SH-SY5Y (cell line): Measurements from ENCODE around the gene DNTTIP2.

Source experiments
- GATA2 ChIP-seq: IDR thresholded peaks from 2 replicates; pipeline ENCODE4 v1.6.1; 2011; ENCODE audit warnings: mild to moderate bottlenecking, low read depth, low read length
- GATA3 ChIP-seq: IDR thresholded peaks from 2 replicates; pipeline ENCODE4 v1.6.1; 2011; ENCODE audit warnings: low read depth, mild to moderate bottlenecking, low read length, moderate library complexity

Gene DNTTIP2, protein sequence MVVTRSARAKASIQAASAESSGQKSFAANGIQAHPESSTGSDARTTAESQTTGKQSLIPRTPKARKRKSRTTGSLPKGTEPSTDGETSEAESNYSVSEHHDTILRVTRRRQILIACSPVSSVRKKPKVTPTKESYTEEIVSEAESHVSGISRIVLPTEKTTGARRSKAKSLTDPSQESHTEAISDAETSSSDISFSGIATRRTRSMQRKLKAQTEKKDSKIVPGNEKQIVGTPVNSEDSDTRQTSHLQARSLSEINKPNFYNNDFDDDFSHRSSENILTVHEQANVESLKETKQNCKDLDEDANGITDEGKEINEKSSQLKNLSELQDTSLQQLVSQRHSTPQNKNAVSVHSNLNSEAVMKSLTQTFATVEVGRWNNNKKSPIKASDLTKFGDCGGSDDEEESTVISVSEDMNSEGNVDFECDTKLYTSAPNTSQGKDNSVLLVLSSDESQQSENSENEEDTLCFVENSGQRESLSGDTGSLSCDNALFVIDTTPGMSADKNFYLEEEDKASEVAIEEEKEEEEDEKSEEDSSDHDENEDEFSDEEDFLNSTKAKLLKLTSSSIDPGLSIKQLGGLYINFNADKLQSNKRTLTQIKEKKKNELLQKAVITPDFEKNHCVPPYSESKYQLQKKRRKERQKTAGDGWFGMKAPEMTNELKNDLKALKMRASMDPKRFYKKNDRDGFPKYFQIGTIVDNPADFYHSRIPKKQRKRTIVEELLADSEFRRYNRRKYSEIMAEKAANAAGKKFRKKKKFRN

DNA sequence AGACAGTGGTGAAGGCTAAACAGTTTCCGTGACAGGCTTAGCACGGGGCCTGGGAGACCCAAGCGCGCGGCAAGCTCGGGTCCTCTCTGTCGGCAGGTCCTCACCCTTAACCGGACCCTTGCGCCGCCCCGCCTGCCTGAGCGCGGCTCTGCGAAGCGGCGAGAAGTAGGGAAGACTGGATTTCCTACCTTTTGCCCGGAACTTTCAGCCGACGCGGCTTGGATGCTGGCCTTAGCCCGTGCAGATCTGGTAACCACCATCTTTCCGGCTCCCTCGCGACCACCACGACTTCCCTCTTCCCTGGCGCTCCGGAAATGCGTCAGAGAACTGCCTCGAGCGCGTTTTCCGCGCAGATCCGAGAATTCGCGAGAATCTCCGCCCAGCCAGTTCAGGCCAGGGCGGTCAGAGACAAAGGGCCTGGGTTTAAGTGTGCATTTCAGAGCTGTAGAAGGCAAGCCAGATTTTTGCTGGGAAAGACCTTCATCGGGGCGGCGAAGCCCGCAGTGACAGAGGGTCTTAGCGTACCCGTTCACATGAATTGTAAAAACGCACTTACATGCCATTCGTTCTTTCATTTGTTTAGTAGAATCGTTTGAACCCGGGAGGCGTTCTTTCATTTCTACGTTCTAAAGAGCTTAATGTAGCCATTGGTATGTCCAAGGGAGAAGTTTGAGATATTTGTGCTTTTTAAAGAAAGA is at the start of gene DNTTIP2:
Gene DNTTIP2 (minus strand): TSS at position 318 of the 698 bp plus-strand sequence. CDS start 58 bp downstream, at position 260.
- no peak for TF ChIP-seq GATA2
- no peak for TF ChIP-seq GATA3

DNA sequence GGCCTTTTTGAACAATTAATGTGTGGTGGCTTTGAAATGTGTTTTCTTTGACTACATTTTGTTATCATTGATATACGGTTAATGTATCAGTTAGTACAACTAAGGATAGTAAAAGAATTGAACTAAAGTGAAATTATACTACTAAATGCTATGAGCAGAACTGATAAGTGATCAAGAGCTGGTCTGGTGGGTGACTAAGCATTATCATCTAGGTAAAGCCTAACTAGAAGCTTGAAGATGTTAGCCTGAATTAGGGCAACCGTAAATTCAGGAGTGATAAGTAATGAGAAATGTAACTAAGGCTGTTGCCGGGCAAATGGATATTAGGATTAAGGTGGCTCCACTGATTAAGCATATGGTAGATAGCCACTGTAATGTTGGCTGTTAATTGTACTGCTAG is 46.2 kb upstream of the DNTTIP2 start:
- no peak for TF ChIP-seq GATA2
- TF ChIP-seq GATA3, result no peak

DNA sequence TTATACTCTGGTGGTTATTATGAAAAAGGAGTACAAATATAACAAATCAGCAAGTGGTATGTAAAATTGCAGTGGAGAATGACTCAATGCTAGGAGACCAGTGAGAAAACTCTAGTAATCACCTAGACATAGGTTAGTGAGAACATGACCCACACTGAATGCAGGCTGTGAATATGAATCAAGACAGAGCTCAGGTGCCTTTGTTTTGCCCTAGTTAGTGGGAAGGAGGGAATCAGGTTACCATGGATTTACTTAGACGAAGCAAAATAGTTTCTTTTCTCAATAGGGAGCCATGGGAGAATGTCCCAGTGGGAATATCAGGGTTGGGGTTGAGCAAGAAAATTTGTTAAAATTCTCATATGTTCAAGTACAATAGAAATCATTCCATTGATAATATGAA is 40.8 kb upstream of the DNTTIP2 start:
- no peak for TF ChIP-seq GATA3
- no peak for TF ChIP-seq GATA2

DNA sequence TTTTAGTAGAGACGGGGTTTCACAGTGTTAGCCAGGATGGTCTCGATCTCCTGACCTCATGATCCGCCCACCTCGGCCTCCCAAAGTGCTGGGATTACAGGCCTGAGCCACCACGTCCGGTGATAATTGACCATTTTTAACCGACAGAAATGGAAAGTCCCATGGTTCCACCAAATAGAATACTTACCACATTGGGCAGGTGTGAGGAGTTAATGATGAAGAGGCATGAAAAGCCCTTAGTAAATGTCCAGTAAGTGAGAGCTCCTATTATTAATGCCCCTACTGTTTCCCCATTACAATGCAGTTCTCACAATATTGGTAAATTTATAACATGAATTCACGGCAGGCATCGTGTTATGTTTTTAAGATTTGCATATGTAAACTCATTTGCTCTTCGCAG is 38.3 kb upstream of the DNTTIP2 start:
- TF ChIP-seq GATA2, result no peak
- no peak for TF ChIP-seq GATA3

DNA sequence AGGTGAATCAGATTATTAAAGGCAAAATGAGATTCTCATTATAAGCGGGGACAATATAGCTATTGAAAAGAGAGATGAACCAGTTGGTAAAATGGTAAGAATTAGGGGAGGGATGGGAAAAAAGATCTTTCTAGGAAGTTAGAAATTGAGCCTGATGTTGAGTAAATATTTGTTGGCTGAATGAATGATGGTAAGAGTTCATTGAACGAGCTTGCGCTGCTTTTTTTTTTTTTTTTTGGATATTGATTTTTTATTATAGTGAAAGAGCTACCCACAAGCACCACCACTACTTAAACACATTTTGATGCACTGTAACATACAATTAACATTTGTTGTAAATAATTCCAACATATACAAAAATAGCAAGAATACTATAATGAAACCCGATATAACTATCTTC is 31.3 kb upstream of the DNTTIP2 start:
- TF ChIP-seq GATA3, result no peak
- TF ChIP-seq GATA2, result no peak

DNA sequence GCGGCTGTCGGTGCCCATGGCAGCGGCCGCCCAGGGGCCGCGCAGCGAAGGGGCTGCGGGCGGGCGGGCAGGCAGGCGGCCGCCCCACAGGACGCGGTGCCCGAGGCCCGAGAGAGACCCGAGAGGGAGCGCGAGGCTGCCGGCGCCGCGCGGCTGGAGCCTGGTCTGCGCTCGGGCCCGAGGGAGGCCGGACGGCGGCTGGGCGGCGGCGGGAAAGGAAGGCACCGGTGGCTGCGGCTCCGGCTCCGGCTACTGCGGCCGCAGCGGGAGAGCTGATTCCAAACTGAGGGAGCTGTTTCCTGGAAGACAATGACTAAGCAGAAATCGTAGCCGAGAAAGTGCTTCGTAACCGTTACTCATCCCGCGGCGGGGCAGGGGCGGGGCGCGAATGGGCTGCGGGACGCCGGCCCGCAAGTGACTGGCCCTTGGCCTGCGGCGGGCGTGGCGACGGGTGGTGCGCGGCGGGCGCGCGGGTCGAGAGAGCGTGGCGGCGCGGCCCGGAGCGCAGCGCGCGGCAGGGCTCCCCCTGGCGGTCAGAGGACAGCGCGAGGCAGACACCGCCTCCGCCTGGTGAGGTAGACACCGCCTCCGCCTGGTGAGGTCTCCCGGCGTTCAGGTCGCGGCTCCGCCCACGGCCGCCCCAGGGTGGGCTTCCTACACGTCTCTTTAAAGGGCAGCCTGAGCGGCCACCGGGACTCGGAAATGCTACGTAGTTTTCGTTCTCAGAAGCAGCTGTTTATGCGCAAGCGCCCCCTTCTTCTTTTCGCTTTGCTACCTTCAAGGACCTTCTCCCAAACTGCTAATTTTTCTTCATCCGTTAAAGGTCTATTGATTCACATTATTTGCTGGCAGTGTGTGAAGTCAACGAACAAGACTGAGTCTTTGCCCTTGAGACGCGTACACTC is 30.4 kb upstream of the DNTTIP2 start, which contains the start of gene GCLM:
Gene GCLM (minus strand): TSS at position 285 of the 905 bp plus-strand sequence. CDS start 267 bp downstream, at position 18.
- TF ChIP-seq GATA3 (no peak), GATA2 (no peak)

DNA sequence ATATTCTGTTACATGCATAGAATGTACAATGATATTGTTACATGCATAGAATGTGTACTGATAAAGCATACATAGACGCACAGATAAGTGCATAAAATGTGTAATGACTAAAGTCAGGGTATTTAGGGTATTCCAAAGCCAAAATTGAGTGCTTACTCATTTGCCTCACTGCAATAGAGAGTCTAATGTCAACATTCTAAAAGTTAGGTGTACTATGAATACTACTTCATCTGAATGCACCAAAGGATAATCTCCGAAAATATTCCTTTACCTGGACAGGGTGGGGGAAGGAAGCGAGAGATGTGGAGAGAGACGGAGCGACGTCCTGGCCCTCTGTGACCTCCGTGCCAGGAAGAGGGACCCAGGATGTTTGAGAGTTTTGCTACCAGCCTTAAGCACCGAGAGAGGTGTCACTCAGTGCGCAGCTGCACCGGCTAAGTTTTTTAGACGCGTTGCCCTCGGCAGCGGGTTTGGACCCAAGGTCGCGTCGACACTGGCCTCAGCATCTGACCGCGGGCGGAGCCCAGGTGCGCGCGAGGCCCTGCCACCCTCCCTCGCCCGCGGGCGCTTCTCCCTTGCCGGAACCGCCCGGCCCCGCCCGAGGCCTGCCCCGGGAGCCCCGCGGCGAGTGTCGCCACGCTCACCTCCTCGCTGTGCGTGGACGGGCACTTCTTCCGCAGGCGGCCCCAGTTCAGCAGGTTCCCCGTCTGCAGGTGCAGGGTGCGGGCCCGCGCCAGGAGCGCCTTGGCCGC is 29.6 kb upstream of the DNTTIP2 start:
- TF ChIP-seq GATA2, result no peak
- TF ChIP-seq GATA3, result no peak

DNA sequence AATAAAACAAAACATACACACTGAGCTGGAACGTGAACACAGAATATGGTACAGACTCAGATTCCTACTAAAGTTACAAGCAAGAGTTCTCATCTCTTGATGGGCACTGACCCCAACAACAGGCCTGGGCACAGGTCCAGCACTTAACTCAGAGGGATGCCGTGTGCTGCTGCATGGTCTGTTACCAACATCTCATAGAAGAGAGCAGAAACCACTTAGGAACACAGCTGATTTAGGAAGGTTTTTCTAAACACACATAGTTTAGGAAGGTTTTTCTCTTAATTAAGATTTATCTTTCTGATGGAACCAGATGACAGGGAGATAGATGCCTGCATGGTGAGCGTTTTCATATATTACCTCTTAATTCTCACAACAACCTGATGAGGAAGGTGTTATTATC is 28.7 kb upstream of the DNTTIP2 start:
- TF ChIP-seq GATA2, result no peak
- TF ChIP-seq GATA3, result no peak

DNA sequence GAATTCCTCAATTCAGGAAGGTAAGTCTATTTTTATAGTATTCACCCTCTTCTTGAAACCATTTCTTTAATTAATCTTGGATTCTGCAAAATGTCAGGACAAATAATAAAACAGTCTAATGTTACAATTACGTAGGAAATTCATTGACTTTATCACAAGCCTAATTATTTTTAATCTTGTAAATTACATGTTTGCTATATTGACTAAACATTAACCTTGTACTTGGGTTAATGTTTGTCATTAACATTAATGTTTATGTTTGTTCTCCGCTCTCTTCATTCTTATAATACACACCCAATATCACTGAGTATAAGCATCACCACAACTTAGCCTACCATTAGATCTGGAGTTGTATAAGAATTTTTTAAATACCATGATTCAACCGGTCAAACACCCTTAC is 27.5 kb upstream of the DNTTIP2 start:
- TF ChIP-seq GATA3 (no peak), GATA2 (no peak)

DNA sequence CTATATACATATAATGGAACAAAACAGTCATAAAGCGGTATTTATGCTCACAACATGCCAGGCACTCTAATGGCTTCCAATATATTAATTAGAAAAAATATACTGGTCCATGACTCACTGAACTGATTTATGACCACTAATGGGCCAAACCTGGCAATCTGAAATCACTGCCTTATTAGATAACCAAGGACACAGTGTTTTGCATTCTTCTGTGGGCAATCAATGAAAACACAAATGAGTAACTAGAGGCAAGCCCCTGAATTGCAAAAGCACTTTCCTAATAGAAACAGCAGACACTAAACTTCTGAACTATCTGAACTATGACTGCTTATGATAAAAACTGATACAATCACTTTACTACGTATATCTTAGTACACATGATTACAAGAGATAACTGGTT is 26.7 kb upstream of the DNTTIP2 start:
- no peak for TF ChIP-seq GATA2
- no peak for TF ChIP-seq GATA3

DNA sequence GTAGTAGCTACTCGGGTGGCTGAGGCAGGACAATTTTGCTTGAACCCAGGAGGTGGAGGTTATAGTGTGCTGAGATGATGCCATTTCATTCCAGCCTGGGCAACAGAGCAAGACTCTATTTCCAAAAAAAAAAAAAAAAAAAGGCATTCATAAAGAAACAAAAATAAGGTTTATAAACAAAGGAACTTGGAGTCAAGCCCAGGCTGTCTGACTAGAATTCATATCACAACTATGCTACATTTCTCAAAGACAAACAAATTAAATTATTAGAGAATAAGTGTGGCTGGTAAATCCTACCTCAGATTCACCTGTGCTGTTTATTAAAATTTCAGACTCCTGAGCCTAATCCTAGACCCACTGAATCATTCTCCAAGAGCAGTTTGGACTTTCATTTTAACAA is 26.0 kb upstream of the DNTTIP2 start:
- TF ChIP-seq GATA3, result no peak
- no peak for TF ChIP-seq GATA2

DNA sequence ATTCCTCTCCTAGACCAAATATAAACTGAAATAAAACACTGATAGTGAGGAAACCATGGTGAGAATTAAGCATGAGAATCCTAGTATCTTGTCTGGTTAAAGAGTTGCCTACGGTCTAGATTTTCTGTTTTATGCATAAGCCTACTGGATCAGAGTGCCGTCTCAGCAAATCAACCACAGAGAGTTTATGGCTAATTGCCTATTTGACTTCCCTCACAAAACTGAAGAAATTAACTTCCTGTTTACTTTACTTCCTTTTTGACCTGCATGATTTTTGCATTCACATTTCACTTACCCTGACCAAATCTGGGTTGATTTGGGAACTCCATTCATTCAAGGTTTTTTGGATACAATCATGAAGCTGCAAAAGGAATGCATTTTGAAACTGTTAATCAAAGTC is 25.2 kb upstream of the DNTTIP2 start:
- no peak for TF ChIP-seq GATA3
- no peak for TF ChIP-seq GATA2
